PC-3 (cell line): Measurements from ENCODE around the gene ZNF462. TPM values are rescaled to one million over a fixed set of nuclear protein-coding genes. Genes with fewer than 3 reads are reported as not detected.
A peak's percentile ranks its signal among the peaks of the same experiment; 100 is the strongest.

Experiments
- ATAC-seq: fragments of 200-7000 bp; cut with Tn5 transposase; 2 replicates; pipeline ENCODE4 v1.9.1; 2020; ENCODE audit warnings: mild to moderate bottlenecking, moderate library complexity
- BruUV-seq: library from RNA; stranded (reverse); fragments of 400-500 nt; replicated peaks from 2 replicates; lab custom pipeline; 2021; lab: Mats Ljungman, UMichigan
- CTCF ChIA-PET: fragments of 300-600 bp; sonication (Branson Sonifier 250); formaldehyde crosslinking; loops from one replicate; lab custom pipeline; 2022; ENCODE audit warnings: antibody characterized with exemption; lab: Charles Lee
- POLR2A ChIA-PET: fragments of 300-600 bp; sonication (Branson Sonifier 250); formaldehyde crosslinking; loops from one replicate; lab custom pipeline; 2022; ENCODE audit warnings: antibody characterized with exemption; ENCODE audit not compliant: unreplicated experiment; lab: Charles Lee
- DNase-seq: peaks from one replicate; pipeline ENCODE4 v3.0.0-alpha.2; 2015
- H2AFZ ChIP-seq: fragments of 300-600 bp; sonication (generic); 2 replicates; pipeline ENCODE4 v1.6.0; 2016; ENCODE audit warnings: antibody characterized with exemption, low read length
- H3F3A ChIP-seq: fragments of 300-600 bp; sonication (generic); one replicate; pipeline ENCODE4 v1.6.0; 2017; ENCODE audit warnings: antibody characterized with exemption, low read length, control low read depth, mild to moderate bottlenecking; ENCODE audit not compliant: unreplicated experiment
- H3K27ac ChIP-seq: fragments of 300-600 bp; sonication (generic); 2 replicates; pipeline ENCODE4 v1.5.1; 2016; ENCODE audit warnings: mild to moderate bottlenecking, low read length
- H3K27me3 ChIP-seq: fragments of 300-600 bp; sonication (generic); 2 replicates; pipeline ENCODE4 v1.6.1; 2016; ENCODE audit warnings: low read length, mixed read lengths
- H3K36me3 ChIP-seq: fragments of 300-600 bp; sonication (generic); 2 replicates; pipeline ENCODE4 v1.6.1; 2016; ENCODE audit warnings: low read depth, mixed run types, low read length, mixed read lengths
- H3K4me1 ChIP-seq: fragments of 300-600 bp; sonication (generic); 2 replicates; pipeline ENCODE4 v1.5.1; 2016; ENCODE audit warnings: low read length; ENCODE audit not compliant: insufficient read depth
- H3K4me2 ChIP-seq: fragments of 300-600 bp; sonication (generic); 2 replicates; pipeline ENCODE4 v1.6.0; 2016; ENCODE audit warnings: low read length
- H3K4me3 ChIP-seq: fragments of 300-600 bp; sonication (generic); 2 replicates; pipeline ENCODE4 v1.5.1; 2016; ENCODE audit warnings: mild to moderate bottlenecking, low read length, mixed read lengths
- H3K79me2 ChIP-seq: fragments of 300-600 bp; sonication (generic); 2 replicates; pipeline ENCODE4 v1.6.1; 2017; ENCODE audit warnings: low read length, mixed read lengths
- H3K9ac ChIP-seq: fragments of 300-600 bp; sonication (generic); 2 replicates; pipeline ENCODE4 v1.6.0; 2016; ENCODE audit warnings: mild to moderate bottlenecking, low read length
- H3K9me2 ChIP-seq: fragments of 300-600 bp; sonication (generic); replicated peaks from 2 replicates; pipeline ENCODE4 v1.6.1; 2016; ENCODE audit warnings: mixed run types, low read length, mixed read lengths
- H3K9me3 ChIP-seq: fragments of 300-600 bp; sonication (generic); 2 replicates; pipeline ENCODE4 v1.6.1; 2016; ENCODE audit warnings: low read length, mixed read lengths
- H4K20me1 ChIP-seq: fragments of 300-600 bp; sonication (generic); 2 replicates; pipeline ENCODE4 v1.6.1; 2016; ENCODE audit warnings: low read length, mixed read lengths
- EZH2 ChIP-seq: fragments of 300-600 bp; sonication (generic); IDR thresholded peaks from one replicate; pipeline ENCODE4 v1.6.1; 2017; ENCODE audit warnings: antibody characterized with exemption, mild to moderate bottlenecking, low read length; ENCODE audit not compliant: unreplicated experiment
- EZH2phosphoT487 ChIP-seq: fragments of 300-600 bp; sonication (generic); IDR thresholded peaks from 2 replicates; pipeline ENCODE4 v1.6.1; 2018; ENCODE audit warnings: mild to moderate bottlenecking, antibody characterized with exemption, low read length, borderline replicate concordance
- intact Hi-C: fragments of 100-400 bp; cut with micrococcal nuclease; formaldehyde crosslinking; loops from 2 replicates; pipeline ENCODE4 v1.9.0; 2023
- total RNA-seq: library from RNA; depleted of rRNA; stranded (reverse); fragments of >200 nt; gene quantifications from 2 replicates; pipeline ENCODE4 v1.2.3, GENCODE V29; 2014
- TF ChIP-seq, protein P1 (sequence below): fragments of 300-600 bp; sonication (generic); conservative IDR thresholded peaks from 2 replicates; pipeline ENCODE4 v1.5.1; 2017; ENCODE audit warnings: antibody characterized with exemption, low read depth, mild to moderate bottlenecking, low read length

The ZNF462 gene
- total RNA-seq, 1 experiment from 2014 or later = 21.2 TPM

DNA sequence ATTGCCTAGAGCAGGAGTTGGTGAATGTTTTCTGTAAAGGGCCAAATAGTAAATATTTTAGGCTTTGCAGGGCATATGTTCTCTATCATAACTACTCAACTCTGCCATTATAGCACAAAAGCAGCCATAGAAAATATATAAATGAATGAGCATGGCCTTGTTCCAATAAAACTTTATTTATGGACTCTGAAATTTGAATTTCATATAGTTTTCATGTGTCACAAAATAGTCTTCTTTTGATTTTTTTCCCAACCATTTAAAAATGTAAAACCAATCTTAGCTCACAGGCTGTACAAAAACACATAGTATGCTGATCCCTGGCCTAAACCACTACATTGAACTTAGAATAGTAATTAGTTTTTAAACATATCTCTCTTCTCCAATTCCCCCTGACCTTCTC lies 179.6 kb downstream of the ZNF462 start:
- no peaks in the 10 kb centered on the region for H3K9me2 ChIP-seq
- no peaks in the 10 kb centered on the region for H3K4me1 ChIP-seq
- no peaks in the 10 kb centered on the region for H3K9me3 ChIP-seq
- TF ChIP-seq, protein P1, sequence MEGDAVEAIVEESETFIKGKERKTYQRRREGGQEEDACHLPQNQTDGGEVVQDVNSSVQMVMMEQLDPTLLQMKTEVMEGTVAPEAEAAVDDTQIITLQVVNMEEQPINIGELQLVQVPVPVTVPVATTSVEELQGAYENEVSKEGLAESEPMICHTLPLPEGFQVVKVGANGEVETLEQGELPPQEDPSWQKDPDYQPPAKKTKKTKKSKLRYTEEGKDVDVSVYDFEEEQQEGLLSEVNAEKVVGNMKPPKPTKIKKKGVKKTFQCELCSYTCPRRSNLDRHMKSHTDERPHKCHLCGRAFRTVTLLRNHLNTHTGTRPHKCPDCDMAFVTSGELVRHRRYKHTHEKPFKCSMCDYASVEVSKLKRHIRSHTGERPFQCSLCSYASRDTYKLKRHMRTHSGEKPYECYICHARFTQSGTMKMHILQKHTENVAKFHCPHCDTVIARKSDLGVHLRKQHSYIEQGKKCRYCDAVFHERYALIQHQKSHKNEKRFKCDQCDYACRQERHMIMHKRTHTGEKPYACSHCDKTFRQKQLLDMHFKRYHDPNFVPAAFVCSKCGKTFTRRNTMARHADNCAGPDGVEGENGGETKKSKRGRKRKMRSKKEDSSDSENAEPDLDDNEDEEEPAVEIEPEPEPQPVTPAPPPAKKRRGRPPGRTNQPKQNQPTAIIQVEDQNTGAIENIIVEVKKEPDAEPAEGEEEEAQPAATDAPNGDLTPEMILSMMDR = no peak
- no peak overlapping the region for H3K27ac ChIP-seq
- DNase-seq (no peak), ATAC-seq (no peak)
- H3K9ac ChIP-seq = no peak overlapping the region
- H4K20me1 ChIP-seq = no peaks in the 10 kb centered on the region
- no TSS peak for BruUV-seq
- H3F3A ChIP-seq = no peaks in the 10 kb centered on the region
- H3K36me3 ChIP-seq = no peaks in the 10 kb centered on the region
- ChIA-PET POLR2A (no interaction called here), CTCF (no interaction called here)
- intact Hi-C loops = no loop called here
- H2AFZ ChIP-seq = no peak overlapping the region
- H3K27me3 ChIP-seq = no peaks in the 10 kb centered on the region
- no peak overlapping the region for H3K4me3 ChIP-seq
- no peak overlapping the region for H3K4me2 ChIP-seq
- H3K79me2 ChIP-seq = no peaks in the 10 kb centered on the region

DNA sequence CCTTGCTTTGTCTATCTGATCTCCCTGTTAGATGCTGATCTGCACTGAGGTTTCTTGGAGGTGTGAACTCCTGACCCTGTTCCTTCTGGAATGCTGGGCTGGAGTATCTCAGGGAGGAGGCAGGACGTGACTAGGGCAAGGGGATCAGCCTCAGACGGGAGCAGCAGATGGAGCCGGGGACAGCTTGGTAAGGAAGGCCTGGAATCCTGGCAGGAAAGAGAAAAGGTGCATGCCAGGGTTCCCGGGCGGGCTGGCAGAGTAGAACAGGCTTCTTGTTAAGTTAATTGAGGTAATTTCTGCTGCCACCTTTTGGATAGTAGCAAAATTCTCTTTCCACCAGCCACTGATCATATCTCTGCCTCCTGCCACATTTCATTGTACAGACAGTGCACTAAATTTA lies 180.9 kb downstream of the ZNF462 start:
- H3K27me3 ChIP-seq = no peaks in the 10 kb centered on the region
- no peaks in the 10 kb centered on the region for H3K9me3 ChIP-seq
- no peak overlapping the region for H3K4me2 ChIP-seq
- H3K79me2 ChIP-seq = no peaks in the 10 kb centered on the region
- no peaks in the 10 kb centered on the region for H3K36me3 ChIP-seq
- no peaks in the 10 kb centered on the region for H3F3A ChIP-seq
- no peaks in the 10 kb centered on the region for H3K9me2 ChIP-seq
- BruUV-seq = no TSS peak
- TF ChIP-seq EZH2 = no peak
- no peak for TF ChIP-seq EZH2phosphoT487
- TF ChIP-seq, protein P1 = no peak
- no peak overlapping the region for H3K4me3 ChIP-seq
- no peaks in the 10 kb centered on the region for H4K20me1 ChIP-seq
- ChIA-PET POLR2A (no interaction called here), CTCF (no interaction called here)
- ATAC-seq = no peak; the same call in 1 of the 2 replicates
- no peak overlapping the region for H3K9ac ChIP-seq
- no peak overlapping the region for H2AFZ ChIP-seq
- no peak overlapping the region for H3K27ac ChIP-seq
- no peaks in the 10 kb centered on the region for H3K4me1 ChIP-seq
- DNase-seq = no peak
- intact Hi-C loops = no loop called here

DNA sequence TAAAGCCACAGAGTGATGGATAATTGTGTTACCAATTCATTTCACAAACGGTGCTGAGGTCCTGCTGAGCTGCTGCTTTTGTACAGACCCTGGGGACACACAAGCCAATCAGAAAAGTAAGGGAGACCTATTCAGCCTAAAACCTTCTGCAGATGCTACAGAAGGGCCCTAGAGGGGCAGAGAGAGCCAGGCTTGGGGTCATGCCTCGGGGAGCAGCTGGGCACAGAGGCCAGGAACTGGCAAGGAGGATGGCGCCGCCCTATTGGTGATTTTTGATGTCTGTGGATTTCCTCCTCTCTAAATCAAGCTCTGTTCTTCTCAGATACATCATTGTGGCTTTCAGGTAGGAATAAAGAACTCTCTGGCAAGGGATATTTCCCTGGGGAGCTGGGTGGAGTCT lies 181.9 kb downstream of the ZNF462 start:
- no peak overlapping the region for H3K4me2 ChIP-seq
- no peaks in the 10 kb centered on the region for H3K36me3 ChIP-seq

More for the DNA sequence above, 181.9 kb downstream of the ZNF462 start:
- peak; percentile 11 for DNase-seq
- Histone ChIP-seq H3K27me3 (no peaks in the 10 kb centered on the region), H3K9me2 (no peaks in the 10 kb centered on the region), H3F3A (no peaks in the 10 kb centered on the region), H3K4me1 (no peaks in the 10 kb centered on the region), H3K79me2 (no peaks in the 10 kb centered on the region), H3K9me3 (no peaks in the 10 kb centered on the region), H4K20me1 (no peaks in the 10 kb centered on the region), H3K27ac (no peak overlapping the region), H2AFZ (no peak overlapping the region), H3K9ac (no peak overlapping the region), H3K4me3 (no peak overlapping the region)
- ChIA-PET CTCF (no interaction called here), POLR2A (no interaction called here)
- intact Hi-C loops = no loop called here
- ATAC-seq = no peak
- BruUV-seq = no TSS peak
- TF ChIP-seq, protein P1 = peak; percentile 51
- no peak for TF ChIP-seq EZH2phosphoT487
